Fibroblast of villous mesenchyme (primary cell): Measurements from ENCODE around the gene PDZD7. TPM values are rescaled to one million over a fixed set of nuclear protein-coding genes. Genes with fewer than 3 reads are reported as not detected.

ENCODE experiments used
- DNase-seq: peaks from one replicate; pipeline ENCODE4 v3.0.0-alpha.2; 2010; ENCODE audit warnings: low read depth
- H3K4me3 ChIP-seq: 2 replicates; pipeline ENCODE4 v1.5.1; 2011; ENCODE audit warnings: low read depth, mild to moderate bottlenecking, low read length
- total RNA-seq: library from RNA; depleted of rRNA; stranded (reverse); fragments of >200 nt; gene quantifications from 2 replicates; pipeline ENCODE4 v1.2.3, GENCODE V29; 2012
- TF ChIP-seq, protein P1 (sequence below): IDR thresholded peaks from 2 replicates; pipeline ENCODE4 v1.5.1; 2012; ENCODE audit warnings: low read depth, mild to moderate bottlenecking, low read length; ENCODE audit not compliant: insufficient read depth

PDZD7 gene
- total RNA-seq, 1 donor, result 1.7 TPM

DNA sequence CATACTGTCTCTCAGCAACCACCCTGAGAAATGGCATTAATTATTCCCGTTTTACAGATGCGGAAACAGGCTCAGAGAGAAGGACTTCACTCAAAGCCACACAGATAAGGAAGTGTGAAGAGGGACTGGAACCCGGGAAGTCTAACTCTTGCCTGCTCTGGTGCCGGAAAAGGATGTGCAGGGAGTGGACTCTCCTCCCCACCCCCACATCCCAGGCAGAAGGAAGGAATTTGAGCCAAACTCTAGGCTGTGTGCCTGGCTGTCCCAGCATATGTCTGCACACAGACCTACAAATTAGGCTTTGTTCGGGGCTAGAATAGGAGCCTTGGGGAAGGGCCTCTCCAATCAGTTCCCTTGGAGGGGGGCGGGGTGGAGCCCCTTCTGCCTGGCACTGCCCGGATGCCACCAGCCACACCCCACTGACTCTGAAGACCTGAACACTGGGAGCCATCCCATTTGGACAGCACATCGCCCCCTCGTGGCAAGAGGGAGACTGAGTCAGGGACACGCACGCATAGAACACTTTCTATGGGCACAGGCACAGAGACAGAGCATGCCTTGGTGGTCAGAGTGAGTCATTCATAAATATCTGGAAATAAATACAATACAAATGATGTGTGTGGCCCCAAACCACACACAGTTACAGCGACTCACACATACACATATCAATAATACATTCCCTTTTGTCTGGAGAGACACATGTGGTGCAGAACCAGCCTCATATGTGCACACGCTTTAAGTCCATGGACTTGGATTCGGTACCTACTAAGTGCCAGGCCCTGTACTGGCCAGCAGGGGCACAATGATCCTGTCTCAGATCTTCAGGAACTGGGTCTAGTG, 18.2 kb downstream of the PDZD7 start:
- H3K4me3 ChIP-seq, result no peak overlapping the region
- peak; percentile 92 for DNase-seq
- TF ChIP-seq, protein P1, sequence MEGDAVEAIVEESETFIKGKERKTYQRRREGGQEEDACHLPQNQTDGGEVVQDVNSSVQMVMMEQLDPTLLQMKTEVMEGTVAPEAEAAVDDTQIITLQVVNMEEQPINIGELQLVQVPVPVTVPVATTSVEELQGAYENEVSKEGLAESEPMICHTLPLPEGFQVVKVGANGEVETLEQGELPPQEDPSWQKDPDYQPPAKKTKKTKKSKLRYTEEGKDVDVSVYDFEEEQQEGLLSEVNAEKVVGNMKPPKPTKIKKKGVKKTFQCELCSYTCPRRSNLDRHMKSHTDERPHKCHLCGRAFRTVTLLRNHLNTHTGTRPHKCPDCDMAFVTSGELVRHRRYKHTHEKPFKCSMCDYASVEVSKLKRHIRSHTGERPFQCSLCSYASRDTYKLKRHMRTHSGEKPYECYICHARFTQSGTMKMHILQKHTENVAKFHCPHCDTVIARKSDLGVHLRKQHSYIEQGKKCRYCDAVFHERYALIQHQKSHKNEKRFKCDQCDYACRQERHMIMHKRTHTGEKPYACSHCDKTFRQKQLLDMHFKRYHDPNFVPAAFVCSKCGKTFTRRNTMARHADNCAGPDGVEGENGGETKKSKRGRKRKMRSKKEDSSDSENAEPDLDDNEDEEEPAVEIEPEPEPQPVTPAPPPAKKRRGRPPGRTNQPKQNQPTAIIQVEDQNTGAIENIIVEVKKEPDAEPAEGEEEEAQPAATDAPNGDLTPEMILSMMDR, result peak; percentile 90

DNA sequence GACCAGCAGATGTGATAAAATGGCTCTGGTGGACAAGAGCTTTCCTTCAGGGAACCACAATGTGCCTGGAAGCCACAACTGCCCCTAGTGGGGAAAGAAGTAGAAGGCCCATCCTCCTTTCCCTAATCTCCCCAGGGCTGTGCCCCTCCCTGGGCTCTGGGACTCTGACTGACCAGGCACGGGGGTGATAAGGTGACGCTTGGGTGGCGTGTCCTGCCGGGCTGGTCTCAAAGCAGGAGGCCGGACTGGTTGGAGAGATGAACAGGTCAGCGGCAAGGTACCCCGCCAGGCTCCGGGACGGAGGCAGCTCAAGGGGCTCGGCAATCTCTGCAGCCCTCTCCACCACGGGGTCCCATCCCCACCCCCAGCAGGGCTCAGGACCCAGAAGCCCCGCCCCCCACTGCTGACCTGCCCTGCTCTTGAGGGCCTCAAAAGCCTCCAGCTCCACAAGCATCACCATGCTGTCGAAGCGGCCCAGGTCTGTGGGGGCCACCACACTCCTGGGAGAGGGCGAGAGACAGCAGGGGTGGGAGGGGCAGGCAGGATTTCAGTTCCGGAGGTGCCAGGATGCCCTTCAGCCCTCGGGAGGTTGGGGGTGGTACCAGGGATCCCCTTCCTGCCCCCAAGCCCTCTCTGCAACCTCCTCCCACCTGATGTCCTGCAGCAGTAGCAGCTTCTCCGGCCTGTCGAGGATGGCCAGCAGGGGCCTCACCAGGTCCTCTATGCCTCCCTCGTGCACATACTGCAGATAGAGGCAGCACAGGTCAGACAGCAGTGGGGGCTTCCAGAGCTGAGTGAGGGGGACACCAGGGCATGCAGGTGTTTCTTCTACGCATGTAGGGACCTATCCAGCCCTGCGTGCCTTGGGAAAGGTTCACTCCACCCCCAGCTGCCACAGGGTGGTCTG, 19.2 kb downstream of the PDZD7 start:
- DNase-seq, result peak; percentile 25
- no peak overlapping the region for H3K4me3 ChIP-seq
- TF ChIP-seq, protein P1, result peak; percentile 51

DNA sequence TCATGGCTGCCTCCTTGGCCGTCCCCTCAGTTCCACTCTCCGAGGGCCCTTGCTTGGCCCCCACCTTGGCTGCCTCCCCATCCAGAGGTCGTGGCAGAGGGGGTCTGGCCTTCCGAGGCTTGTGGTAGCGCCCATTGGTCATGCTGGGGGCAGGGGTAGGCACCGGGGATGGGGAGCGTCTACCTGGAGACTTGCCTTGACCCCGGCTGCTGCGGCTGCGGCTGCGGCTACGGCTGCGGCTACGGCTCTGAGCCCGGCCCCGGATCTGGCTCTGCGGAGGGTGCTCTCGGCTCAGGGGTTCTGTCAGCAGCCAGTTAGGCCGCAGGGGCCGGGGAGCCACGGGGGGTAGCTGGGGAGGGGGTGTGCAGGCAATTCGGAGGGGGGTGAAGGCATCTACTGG, 20.6 kb downstream of the PDZD7 start:
- DNase-seq, result no peak
- H3K4me3 ChIP-seq, result no peak overlapping the region
- TF ChIP-seq, protein P1, result no peak

DNA sequence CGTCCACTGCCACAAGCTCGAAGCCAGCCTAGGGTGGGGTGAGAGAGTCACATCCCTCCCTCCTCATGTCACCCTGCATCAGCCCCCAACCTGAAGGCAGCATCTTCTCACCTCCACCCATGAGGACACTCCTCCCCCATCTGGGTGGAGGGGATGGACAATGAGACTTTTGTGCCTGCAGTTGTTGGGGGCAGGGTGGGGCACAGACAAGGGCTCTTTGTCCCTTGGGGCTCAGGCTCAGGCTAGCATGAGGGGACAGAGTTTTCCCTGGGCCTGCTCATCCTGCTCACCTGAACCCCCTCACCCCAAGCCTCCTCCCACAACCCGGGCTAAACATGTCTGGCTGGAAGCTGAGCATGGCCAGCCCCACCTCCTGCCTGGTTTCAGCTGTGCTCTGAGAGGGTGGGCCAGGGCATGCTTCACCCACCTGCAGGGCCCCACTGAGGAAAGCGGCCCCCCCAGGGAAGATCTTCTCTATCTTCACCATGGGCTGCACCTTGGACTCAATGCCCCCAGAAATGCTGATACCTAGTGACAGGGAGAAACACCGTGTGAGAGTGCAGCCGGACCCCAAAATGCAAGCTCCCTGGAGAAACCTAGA, 22.0 kb downstream of the PDZD7 start:
- TF ChIP-seq, protein P1, result no peak
- no peak for DNase-seq
- H3K4me3 ChIP-seq, result no peak overlapping the region

DNA sequence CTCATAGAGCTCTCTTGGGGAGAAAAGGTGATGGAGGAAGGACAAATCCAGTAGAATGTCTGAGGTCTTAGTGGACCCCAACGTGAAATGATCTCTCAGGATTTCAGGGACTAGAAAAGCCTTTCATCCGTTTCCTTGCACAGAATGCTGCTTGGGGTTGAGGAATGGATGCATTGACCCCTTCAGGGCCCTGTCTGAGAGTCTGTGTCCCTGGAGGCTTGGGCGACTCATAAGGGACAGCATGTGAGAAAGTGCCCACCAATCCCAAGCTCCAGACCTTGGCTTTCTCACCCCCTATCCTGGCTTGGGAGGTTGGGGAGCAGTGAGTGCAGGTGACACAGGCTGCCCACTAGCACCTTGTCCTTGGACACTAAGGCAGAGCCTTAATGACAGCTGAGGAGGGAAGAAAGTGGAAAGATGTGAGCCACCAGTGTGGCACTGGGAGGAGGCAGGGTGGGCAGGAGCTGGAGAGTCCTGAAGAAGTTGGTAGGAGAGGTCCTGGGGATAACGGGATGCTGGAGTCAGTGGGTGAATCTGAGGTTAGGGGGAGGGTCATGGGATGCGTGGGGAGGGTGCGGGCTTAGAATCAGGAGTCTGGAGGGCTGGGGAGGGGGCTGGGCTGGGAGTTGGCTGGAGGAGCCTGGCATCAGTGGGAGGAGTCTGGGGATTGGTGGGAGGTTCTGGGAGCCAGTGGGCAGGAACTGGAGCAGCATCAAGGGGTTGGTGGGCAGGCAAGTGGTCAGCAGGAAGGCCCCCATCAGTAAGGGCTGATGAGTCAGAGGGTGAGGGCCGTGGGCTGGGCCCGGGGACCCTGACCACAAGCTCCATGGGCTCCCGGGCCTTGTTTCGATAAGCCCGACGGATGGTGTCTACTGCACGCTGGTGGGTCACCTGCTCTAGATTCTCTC, 22.8 kb downstream of the PDZD7 start:
- no peak for DNase-seq
- no peak overlapping the region for H3K4me3 ChIP-seq
- TF ChIP-seq, protein P1, result no peak
